Mucosa of descending colon (tissue), 3 donors: ENCODE data around the gene DGKB. TPM values are rescaled to one million over a fixed set of nuclear protein-coding genes. Genes with fewer than 3 reads are reported as not detected.

Source experiments
- ATAC-seq: fragments of 200-7000 bp; cut with Tn5 transposase; one replicate; pipeline ENCODE4 v1.9.1; 2020; ENCODE audit warnings: mild to moderate bottlenecking, moderate library complexity
- DNase-seq, 3 donors: peaks; one replicate each; pipeline ENCODE4 v3.0.0-alpha.2; 2020
- H3K36me3 ChIP-seq: fragments of 200-600 bp; one replicate; pipeline ENCODE4 v1.8.0; 2021; ENCODE audit warnings: low read depth, mild to moderate bottlenecking
- H3K4me1 ChIP-seq: fragments of 200-600 bp; one replicate; pipeline ENCODE4 v1.8.0; 2021; ENCODE audit warnings: low read depth, mild to moderate bottlenecking
- H3K4me3 ChIP-seq: fragments of 200-600 bp; one replicate; pipeline ENCODE4 v1.8.0; 2021; ENCODE audit warnings: mild to moderate bottlenecking
- H3K9me3 ChIP-seq: fragments of 200-600 bp; one replicate; pipeline ENCODE4 v1.8.0; 2021; ENCODE audit warnings: mild to moderate bottlenecking
- intact Hi-C, 2 donors: fragments of 100-400 bp; cut with DNase I in 1 of 2; cut with micrococcal nuclease in 1 of 2; formaldehyde crosslinking; loops; one replicate each; pipeline versions ENCODE4 v1.11.0 to v1.11.1; 2022; cut with DNase I, micrococcal nuclease
- total RNA-seq, 3 donors: library from RNA; stranded (reverse); fragmentation: NEBNext Ultra II Directional in 2 of 3; extraction: Animal tissue kit (Norgen Biotek cat#: 25700) in 2 of 3; gene quantifications; one replicate each; pipeline versions ENCODE4 v1.2.1 to v1.2.4, GENCODE V29; 2021 to 2023
- TF ChIP-seq, protein P1 (sequence below): fragments of 200-600 bp; IDR thresholded peaks from one replicate; pipeline ENCODE4 v1.8.0; 2022; ENCODE audit warnings: antibody characterized with exemption, mild to moderate bottlenecking
- donor health status: DM: no; HTN: no; CAD: no; lungs with moderate emphysema.
- donor health status: DM: no; HTN: no; CAD: no.
- donor health status: DM: no; HTN: yes; CAD: no.

The DGKB gene
- total RNA-seq, 3 donors from 2014 or later: 0.19 to 5.6 (median 0.78) TPM

DNA sequence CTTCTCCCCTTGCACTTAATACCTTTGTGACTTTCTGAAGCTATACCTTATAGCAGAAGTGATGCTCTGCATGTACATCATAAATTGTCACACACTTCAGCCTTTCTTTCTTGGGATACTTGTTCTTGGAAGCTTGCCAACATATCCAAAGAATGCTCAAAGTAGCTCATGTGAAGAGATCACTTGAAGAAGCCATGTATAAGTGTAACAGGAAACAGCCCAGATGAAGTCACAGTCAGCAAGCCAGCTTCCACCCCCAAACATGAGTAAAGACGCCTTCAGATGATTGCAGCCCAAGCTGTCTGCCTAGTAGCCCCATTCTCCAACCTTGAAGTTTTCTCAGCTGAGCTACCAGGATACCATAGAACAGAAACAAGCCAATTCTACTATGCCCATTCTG is 50.9 kb downstream of the DGKB start:
- TF ChIP-seq, protein P1, sequence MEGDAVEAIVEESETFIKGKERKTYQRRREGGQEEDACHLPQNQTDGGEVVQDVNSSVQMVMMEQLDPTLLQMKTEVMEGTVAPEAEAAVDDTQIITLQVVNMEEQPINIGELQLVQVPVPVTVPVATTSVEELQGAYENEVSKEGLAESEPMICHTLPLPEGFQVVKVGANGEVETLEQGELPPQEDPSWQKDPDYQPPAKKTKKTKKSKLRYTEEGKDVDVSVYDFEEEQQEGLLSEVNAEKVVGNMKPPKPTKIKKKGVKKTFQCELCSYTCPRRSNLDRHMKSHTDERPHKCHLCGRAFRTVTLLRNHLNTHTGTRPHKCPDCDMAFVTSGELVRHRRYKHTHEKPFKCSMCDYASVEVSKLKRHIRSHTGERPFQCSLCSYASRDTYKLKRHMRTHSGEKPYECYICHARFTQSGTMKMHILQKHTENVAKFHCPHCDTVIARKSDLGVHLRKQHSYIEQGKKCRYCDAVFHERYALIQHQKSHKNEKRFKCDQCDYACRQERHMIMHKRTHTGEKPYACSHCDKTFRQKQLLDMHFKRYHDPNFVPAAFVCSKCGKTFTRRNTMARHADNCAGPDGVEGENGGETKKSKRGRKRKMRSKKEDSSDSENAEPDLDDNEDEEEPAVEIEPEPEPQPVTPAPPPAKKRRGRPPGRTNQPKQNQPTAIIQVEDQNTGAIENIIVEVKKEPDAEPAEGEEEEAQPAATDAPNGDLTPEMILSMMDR: no peak
- ATAC-seq (no peak), DNase-seq (no peak)
- Histone ChIP-seq H3K36me3 (no peaks in the 10 kb centered on the region), H3K9me3 (no peaks in the 10 kb centered on the region), H3K4me1 (no peaks in the 10 kb centered on the region), H3K4me3 (no peak overlapping the region)
- intact Hi-C loops: no loop called here

- no peak for DNase-seq
- Histone ChIP-seq H3K36me3 (no peaks in the 10 kb centered on the region), H3K4me1 (no peaks in the 10 kb centered on the region), H3K9me3 (no peaks in the 10 kb centered on the region), H3K4me3 (no peak overlapping the region)
- no peak for ATAC-seq
- intact Hi-C loops: no loop called here
- TF ChIP-seq, protein P1: no peak
These were observed 52.5 kb downstream of the DGKB start for GRCh38 chr7:14850039-14850438.

DNA sequence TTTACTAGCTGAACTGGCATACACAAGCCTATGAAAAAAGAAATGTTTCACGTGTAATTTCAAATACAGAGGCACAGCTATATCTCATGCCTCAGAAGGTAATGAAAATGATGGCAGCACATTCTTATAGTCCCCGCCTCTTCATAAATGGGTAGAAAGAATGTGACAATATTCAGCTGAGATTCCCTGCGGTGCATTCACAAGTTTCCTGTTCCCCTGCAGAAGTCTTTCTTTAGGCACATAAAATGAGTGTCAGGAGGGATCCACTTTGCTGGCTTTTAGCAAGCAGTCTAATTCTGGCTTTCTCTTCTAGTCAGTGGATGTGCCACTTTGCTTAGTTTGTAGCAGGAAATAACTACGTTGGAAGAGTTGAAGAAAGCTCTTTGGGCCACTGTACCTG is 56.1 kb downstream of the DGKB start:
- TF ChIP-seq, protein P1: no peak
- intact Hi-C loops: no loop called here
- Histone ChIP-seq H3K36me3 (no peaks in the 10 kb centered on the region), H3K4me1 (no peaks in the 10 kb centered on the region), H3K4me3 (no peak overlapping the region), H3K9me3 (no peaks in the 10 kb centered on the region)
- DNase-seq (no peak), ATAC-seq (no peak)

DNA sequence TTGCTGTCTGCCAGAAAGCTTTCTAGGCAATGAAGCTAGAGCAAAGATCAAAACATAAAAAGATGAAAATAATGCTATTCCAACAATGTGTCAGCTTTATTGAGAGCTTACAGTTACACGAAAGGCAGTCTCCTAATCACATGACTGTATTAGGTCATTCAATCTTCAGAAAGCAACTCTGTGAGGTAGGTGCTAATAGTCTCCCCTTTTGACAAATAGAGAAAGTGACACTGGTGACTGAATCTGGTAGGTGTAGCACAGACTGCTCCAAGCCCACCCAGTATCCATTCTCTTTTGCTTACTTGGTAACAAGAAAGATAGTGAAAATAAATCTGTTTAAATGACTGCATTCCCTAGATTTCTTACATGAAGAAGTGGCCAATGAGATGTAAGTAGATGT is 58.8 kb downstream of the DGKB start:
- no peaks in the 10 kb centered on the region for H3K9me3 ChIP-seq
- intact Hi-C loops: no loop called here
- TF ChIP-seq, protein P1: no peak
- DNase-seq (no peak), ATAC-seq (no peak)
- no peaks in the 10 kb centered on the region for H3K4me1 ChIP-seq
- H3K36me3 ChIP-seq: no peaks in the 10 kb centered on the region
- H3K4me3 ChIP-seq: no peak overlapping the region

- Histone ChIP-seq H3K9me3 (no peaks in the 10 kb centered on the region), H3K4me1 (no peaks in the 10 kb centered on the region), H3K4me3 (no peak overlapping the region), H3K36me3 (no peaks in the 10 kb centered on the region)
- DNase-seq (no peak), ATAC-seq (no peak)
- TF ChIP-seq, protein P1: no peak
- intact Hi-C loops: no loop called here
These were observed 60.0 kb downstream of the DGKB start for GRCh38 chr7:14842523-14842922.

DNA sequence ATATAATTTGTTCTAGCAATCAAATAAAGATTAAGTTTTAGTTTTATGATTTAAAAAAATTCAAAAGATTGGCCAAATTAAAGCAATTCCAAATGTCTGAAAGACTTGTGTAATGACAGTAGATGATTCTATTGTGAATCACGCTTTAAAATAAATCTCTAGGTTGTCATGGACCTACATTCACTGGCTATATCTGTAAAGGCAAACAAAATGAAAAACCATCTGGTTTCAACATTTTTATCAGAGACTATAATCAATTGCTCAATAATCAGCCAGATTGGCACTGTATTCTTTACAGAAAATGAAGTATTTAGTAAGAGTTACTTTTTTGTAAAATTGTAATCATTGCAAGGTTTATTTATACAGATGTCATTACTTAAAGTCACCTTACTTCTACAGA is 60.7 kb downstream of the DGKB start:
- Histone ChIP-seq H3K9me3 (no peaks in the 10 kb centered on the region), H3K4me1 (no peaks in the 10 kb centered on the region), H3K4me3 (no peak overlapping the region), H3K36me3 (no peaks in the 10 kb centered on the region)
- DNase-seq (no peak), ATAC-seq (no peak)
- TF ChIP-seq, protein P1: no peak
- intact Hi-C loops: no loop called here
